ENCODE results near the gene FAM217A.
"Not testable (repeated sequence)": the region's sequence is repeated elsewhere in the genome, so short reads cannot be mapped to it uniquely, and the experiment has no call there.

FAM217A gene

GRCh38 chr6:4078691-4079471 lies at the start of gene FAM217A:
Gene FAM217A, minus strand, starts transcription at chr6:4079137. Its CDS starts 1,723 bp downstream, at chr6:4077414.
- DNase-seq: no peak

- DNase-seq: no peak
These were observed 49.1 kb upstream of the FAM217A start for GRCh38 chr6:4128072-4128471.

- DNase-seq: no peak
These were observed 47.3 kb upstream of the FAM217A start for GRCh38 chr6:4125933-4126864.

- no peak for DNase-seq
These were observed 46.6 kb upstream of the FAM217A start for GRCh38 chr6:4125500-4125899.

GRCh38 chr6:4124351-4124750 lies 45.4 kb upstream of the FAM217A start:
- DNase-seq: no peak

GRCh38 chr6:4115741-4116140 lies 36.8 kb upstream of the FAM217A start:
- no peak for DNase-seq

- DNase-seq: no peak
These were observed 35.2 kb upstream of the FAM217A start for GRCh38 chr6:4114123-4114522.

- DNase-seq: no peak
These were observed 34.7 kb upstream of the FAM217A start for GRCh38 chr6:4113649-4114048.

GRCh38 chr6:4112366-4112765 lies 33.4 kb upstream of the FAM217A start:
- no peak for DNase-seq

- DNase-seq: not testable (repeated sequence)
These were observed 30.5 kb upstream of the FAM217A start for GRCh38 chr6:4109363-4109815.

GRCh38 chr6:4108561-4109093 lies 29.7 kb upstream of the FAM217A start:
- no peak for DNase-seq

GRCh38 chr6:4107873-4108272 lies 28.9 kb upstream of the FAM217A start:
- DNase-seq: no peak

- DNase-seq: no peak
These were observed 27.1 kb upstream of the FAM217A start for GRCh38 chr6:4105980-4106536.

- no peak for DNase-seq
These were observed 25.0 kb upstream of the FAM217A start for GRCh38 chr6:4103929-4104328.

GRCh38 chr6:4102687-4103244 lies 23.8 kb upstream of the FAM217A start:
- no peak for DNase-seq

GRCh38 chr6:4101298-4101697 lies 22.4 kb upstream of the FAM217A start:
- DNase-seq: no peak

- no peak for DNase-seq
These were observed 21.7 kb upstream of the FAM217A start for GRCh38 chr6:4100655-4101054.

GRCh38 chr6:4093288-4093687 lies 14.4 kb upstream of the FAM217A start:
- DNase-seq: no peak

GRCh38 chr6:4091941-4092340 lies 13.0 kb upstream of the FAM217A start:
- DNase-seq: no peak

- DNase-seq: not testable (repeated sequence)
These were observed 11.1 kb upstream of the FAM217A start for GRCh38 chr6:4090043-4090442.

- DNase-seq: no peak
These were observed 9.8 kb upstream of the FAM217A start for GRCh38 chr6:4088704-4089103.

GRCh38 chr6:4085332-4085700 lies 6.4 kb upstream of the FAM217A start:
- DNase-seq: no peak

Data from DMS153 (cell line).